ENCODE data around the gene PCDHA1.
"Not testable (repeated sequence)": the region's sequence is repeated elsewhere in the genome, so short reads cannot be mapped to it uniquely, and the experiment has no call there.

Gene PCDHA1

GRCh38 chr5:140857177-140857986, 71.4 kb downstream of the PCDHA1 start:
- no peak overlapping the region for H3K4me3 Mint-ChIP-seq

GRCh38 chr5:140857987-140858240, 72.0 kb downstream of the PCDHA1 start:
- Mint-ChIP-seq H3K4me3 (no peak overlapping the region), H3K9me3 (peaks cover 60% of the 10 kb centered on the region), H3K4me1 (ENCODE audit: low read depth) (no peaks in the 10 kb centered on the region), H3K36me3 (ENCODE audit: low read depth) (no peaks in the 10 kb centered on the region), H3K27me3 (peaks cover 27% of the 10 kb centered on the region), H3K27ac (no peak overlapping the region)
- intact Hi-C loops (cut with micrococcal nuclease): no loop called here

More at GRCh38 chr5:140857177-140857986, 71.4 kb downstream of the PCDHA1 start:
- H3K27ac Mint-ChIP-seq: no peak overlapping the region
- no peaks in the 10 kb centered on the region for H3K36me3 Mint-ChIP-seq (ENCODE audit: low read depth)
- no peaks in the 10 kb centered on the region for H3K4me1 Mint-ChIP-seq (ENCODE audit: low read depth)
- H3K9me3 Mint-ChIP-seq: peaks cover 54% of the 10 kb centered on the region
- intact Hi-C loops (cut with micrococcal nuclease): no loop called here
- peaks cover 24% of the 10 kb centered on the region for H3K27me3 Mint-ChIP-seq

- Mint-ChIP-seq H3K27ac (no peak overlapping the region), H3K9me3 (peaks cover 42% of the 10 kb centered on the region), H3K27me3 (peaks cover 8% of the 10 kb centered on the region), H3K36me3 (ENCODE audit: low read depth) (no peaks in the 10 kb centered on the region), H3K4me1 (ENCODE audit: low read depth) (no peaks in the 10 kb centered on the region), H3K4me3 (no peak overlapping the region)
- intact Hi-C loops (cut with micrococcal nuclease): no loop called here
Measured at GRCh38 chr5:140862441-140863295, 76.7 kb downstream of the PCDHA1 start.

DNA sequence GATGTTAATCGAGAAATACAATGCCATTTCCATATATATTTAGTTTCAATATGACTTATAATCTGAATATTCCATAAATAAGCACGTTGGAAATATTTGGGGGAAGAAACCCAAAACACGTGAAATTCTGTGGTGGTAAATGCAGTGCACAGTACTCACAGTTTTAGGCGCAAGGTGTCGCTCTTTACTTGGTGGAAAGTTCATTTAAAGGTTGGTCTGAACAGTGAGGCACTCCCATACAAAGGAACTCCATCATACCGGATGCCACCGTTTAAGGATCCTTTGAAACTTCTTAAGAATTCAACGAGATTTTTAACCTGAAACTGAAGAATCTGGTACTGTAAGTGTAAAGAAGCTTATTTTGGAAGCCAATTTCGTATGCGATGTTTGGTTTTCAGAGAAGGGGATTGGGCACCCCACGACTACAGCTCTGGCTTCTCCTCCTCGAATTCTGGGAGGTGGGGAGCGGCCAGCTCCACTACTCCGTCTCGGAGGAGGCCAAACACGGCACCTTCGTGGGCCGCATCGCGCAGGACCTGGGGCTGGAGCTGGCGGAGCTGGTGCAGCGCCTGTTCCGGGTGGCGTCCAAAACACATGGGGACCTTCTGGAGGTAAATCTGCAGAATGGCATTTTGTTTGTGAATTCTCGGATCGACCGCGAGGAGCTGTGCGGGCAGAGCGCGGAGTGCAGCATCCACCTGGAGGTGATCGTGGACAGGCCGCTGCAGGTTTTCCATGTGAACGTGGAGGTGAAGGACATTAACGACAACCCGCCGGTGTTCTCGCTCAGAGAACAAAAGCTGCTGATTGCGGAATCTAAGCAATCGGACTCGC, 83.0 kb downstream of the PCDHA1 start, which contains the start of gene PCDHA11:
TSS of gene PCDHA11 (plus strand) at position 237 of the 834 bp plus-strand sequence. CDS start at position 384, 147 bp downstream.
- peaks cover 29% of the 10 kb centered on the region for H3K9me3 Mint-ChIP-seq
- H3K4me1 Mint-ChIP-seq (ENCODE audit: low read depth): no peaks in the 10 kb centered on the region
- peaks cover 18% of the 10 kb centered on the region for H3K27me3 Mint-ChIP-seq
- H3K4me3 Mint-ChIP-seq: no peak within 1 kb of the TSS
- intact Hi-C loops (cut with micrococcal nuclease): no loop called here
- H3K36me3 Mint-ChIP-seq (ENCODE audit: low read depth): no peaks in the 10 kb centered on the region
- no peak within 1 kb of the TSS for H3K27ac Mint-ChIP-seq

DNA sequence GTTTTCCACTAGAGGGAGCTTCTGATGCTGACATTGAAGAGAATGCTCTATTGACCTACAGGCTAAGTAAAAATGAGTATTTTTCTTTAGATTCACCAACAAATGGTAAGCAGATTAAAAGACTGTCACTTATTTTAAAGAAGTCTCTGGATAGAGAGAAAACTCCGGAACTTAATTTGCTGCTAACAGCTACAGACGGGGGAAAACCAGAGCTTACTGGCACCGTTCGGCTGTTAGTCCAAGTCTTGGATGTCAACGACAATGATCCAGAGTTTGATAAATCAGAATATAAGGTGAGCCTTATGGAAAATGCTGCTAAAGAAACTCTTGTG, 83.6 kb downstream of the PCDHA1 start:
- H3K27me3 Mint-ChIP-seq: peaks cover 18% of the 10 kb centered on the region
- intact Hi-C loops (cut with micrococcal nuclease): no loop called here
- H3K27ac Mint-ChIP-seq: no peak overlapping the region
- H3K4me1 Mint-ChIP-seq (ENCODE audit: low read depth): no peaks in the 10 kb centered on the region
- no peaks in the 10 kb centered on the region for H3K36me3 Mint-ChIP-seq (ENCODE audit: low read depth)
- no peak overlapping the region for H3K4me3 Mint-ChIP-seq
- H3K9me3 Mint-ChIP-seq: peaks cover 29% of the 10 kb centered on the region

DNA sequence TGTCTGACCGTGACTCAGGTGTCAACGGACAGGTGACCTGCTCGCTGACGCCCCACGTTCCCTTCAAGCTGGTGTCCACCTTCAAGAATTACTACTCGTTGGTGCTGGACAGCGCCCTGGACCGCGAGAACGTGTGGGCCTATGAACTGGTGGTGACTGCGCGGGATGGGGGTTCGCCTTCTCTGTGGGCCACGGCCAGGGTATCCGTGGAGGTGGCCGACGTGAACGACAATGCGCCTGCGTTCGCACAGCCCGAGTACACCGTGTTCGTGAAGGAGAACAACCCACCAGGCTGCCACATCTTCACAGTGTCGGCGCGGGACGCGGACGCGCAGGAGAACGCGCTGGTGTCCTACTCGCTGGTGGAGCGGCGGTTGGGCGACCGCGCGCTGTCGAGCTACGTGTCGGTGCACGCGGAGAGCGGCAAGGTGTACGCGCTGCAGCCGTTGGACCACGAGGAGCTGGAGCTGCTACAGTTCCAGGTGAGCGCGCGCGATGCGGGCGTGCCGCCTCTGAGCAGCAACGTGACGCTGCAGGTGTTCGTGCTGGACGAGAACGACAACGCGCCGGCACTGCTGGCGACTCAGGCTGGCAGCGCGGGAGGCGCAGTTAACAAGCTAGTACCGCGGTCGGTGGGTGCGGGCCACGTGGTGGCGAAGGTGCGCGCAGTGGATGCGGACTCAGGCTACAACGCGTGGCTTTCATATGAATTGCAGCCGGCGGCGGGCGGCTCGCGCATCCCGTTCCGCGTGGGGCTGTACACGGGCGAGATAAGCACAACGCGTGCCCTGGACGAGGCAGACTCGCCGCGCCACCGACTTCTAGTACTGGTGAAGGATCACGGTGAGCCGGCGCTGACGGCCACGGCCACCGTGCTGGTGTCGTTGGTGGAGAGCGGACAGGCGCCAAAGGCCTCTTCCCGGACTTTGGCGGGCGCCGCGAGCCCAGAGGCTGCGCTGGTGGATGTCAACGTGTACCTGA, 84.6 kb downstream of the PCDHA1 start:
- Mint-ChIP-seq H3K27ac (no peak overlapping the region), H3K36me3 (ENCODE audit: low read depth) (no peaks in the 10 kb centered on the region), H3K4me3 (no peak overlapping the region), H3K27me3 (peaks cover 22% of the 10 kb centered on the region), H3K9me3 (peaks cover 35% of the 10 kb centered on the region), H3K4me1 (ENCODE audit: low read depth) (no peaks in the 10 kb centered on the region)
- intact Hi-C loops (cut with micrococcal nuclease): no loop called here

- H3K27ac Mint-ChIP-seq: no peak within 1 kb of the TSS
- intact Hi-C loops (cut with micrococcal nuclease): no loop called here
- H3K9me3 Mint-ChIP-seq: peaks cover 57% of the 10 kb centered on the region
- H3K4me3 Mint-ChIP-seq: no peak within 1 kb of the TSS
- no peaks in the 10 kb centered on the region for H3K36me3 Mint-ChIP-seq (ENCODE audit: low read depth)
- H3K27me3 Mint-ChIP-seq: peaks cover 26% of the 10 kb centered on the region
- no peaks in the 10 kb centered on the region for H3K4me1 Mint-ChIP-seq (ENCODE audit: low read depth)
Measured at GRCh38 chr5:140875085-140876065, 89.4 kb downstream of the PCDHA1 start, which contains the start of gene PCDHA12. PCDHA12 (plus strand) TSS chr5:140875308; CDS start chr5:140875473, 165 bp downstream.

DNA sequence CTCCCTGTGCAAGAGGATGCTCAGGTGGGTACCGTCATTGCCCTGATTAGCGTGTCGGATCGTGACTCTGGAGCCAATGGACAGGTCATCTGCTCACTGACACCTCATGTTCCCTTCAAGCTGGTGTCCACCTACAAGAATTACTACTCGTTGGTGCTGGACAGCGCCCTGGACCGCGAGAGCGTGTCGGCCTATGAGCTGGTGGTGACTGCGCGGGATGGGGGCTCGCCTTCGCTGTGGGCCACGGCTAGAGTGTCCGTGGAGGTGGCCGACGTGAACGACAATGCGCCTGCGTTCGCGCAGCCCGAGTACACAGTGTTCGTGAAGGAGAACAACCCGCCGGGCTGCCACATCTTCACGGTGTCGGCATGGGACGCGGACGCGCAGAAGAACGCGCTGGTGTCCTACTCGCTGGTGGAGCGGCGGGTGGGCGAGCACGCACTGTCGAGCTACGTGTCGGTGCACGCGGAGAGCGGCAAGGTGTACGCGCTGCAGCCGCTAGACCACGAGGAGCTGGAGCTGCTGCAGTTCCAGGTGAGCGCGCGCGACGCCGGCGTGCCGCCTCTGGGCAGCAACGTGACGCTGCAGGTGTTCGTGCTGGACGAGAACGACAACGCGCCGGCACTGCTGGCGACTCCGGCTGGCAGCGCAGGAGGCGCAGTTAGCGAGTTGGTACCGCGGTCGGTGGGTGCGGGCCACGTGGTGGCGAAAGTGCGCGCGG, 90.8 kb downstream of the PCDHA1 start:
- not testable (repeated sequence) for H3K4me1 Mint-ChIP-seq (ENCODE audit: low read depth)
- peaks cover 57% of the 10 kb centered on the region for H3K9me3 Mint-ChIP-seq

DNA sequence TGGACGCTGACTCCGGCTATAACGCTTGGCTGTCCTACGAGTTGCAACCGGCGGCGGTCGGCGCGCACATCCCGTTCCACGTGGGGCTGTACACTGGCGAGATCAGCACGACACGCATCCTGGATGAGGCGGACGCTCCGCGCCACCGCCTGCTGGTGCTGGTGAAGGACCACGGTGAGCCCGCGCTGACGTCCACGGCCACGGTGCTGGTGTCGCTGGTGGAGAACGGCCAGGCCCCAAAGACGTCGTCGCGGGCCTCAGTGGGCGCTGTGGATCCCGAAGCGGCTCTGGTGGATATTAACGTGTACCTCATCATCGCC, 91.3 kb downstream of the PCDHA1 start:
- Mint-ChIP-seq H3K36me3 (ENCODE audit: low read depth) (no peaks in the 10 kb centered on the region), H3K9me3 (peaks cover 61% of the 10 kb centered on the region), H3K4me1 (ENCODE audit: low read depth) (no peaks in the 10 kb centered on the region), H3K27me3 (peaks cover 29% of the 10 kb centered on the region), H3K4me3 (no peak overlapping the region), H3K27ac (no peak overlapping the region)
- intact Hi-C loops (cut with micrococcal nuclease): no loop called here

More for the DNA sequence above, 90.8 kb downstream of the PCDHA1 start:
- H3K4me3 Mint-ChIP-seq; intact Hi-C loops (cut with micrococcal nuclease); H3K27ac Mint-ChIP-seq; H3K36me3 Mint-ChIP-seq (ENCODE audit: low read depth): not testable (repeated sequence)
- H3K27me3 Mint-ChIP-seq: peaks cover 26% of the 10 kb centered on the region

GRCh38 chr5:140881889-140882590, 96.1 kb downstream of the PCDHA1 start, which contains the start of gene PCDHA13:
PCDHA13 (plus strand) TSS chr5:140882124; CDS start chr5:140882269, 145 bp downstream.
- Mint-ChIP-seq H3K36me3 (ENCODE audit: low read depth) (no peaks in the 10 kb centered on the region), H3K4me3 (no peak within 1 kb of the TSS), H3K27me3 (peaks cover 26% of the 10 kb centered on the region), H3K27ac (no peak within 1 kb of the TSS), H3K4me1 (ENCODE audit: low read depth) (no peaks in the 10 kb centered on the region), H3K9me3 (peaks cover 62% of the 10 kb centered on the region)
- intact Hi-C loops (cut with micrococcal nuclease): no loop called here

DNA sequence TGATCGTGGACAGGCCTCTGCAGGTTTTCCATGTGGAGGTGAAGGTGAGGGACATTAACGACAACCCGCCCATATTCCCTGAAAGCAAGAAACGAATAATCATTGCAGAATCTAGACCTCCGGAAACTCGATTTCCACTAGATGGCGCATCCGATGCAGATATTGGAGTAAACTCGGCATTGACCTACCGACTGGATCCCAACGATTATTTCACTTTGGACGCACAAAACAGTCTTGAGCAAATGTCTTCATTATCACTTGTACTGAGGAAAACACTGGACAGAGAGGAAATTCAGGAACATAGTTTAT, 96.6 kb downstream of the PCDHA1 start:
- Mint-ChIP-seq H3K4me1 (ENCODE audit: low read depth) (no peaks in the 10 kb centered on the region), H3K27me3 (peaks cover 21% of the 10 kb centered on the region), H3K4me3 (no peak overlapping the region), H3K27ac (no peak overlapping the region), H3K9me3 (peaks cover 62% of the 10 kb centered on the region), H3K36me3 (ENCODE audit: low read depth) (no peaks in the 10 kb centered on the region)
- intact Hi-C loops (cut with micrococcal nuclease): no loop called here

Measured in dendritic cell treated with granulocyte-macrophage colony-stimulating factor and Interleukin-4, amounts not matched to agents 40 ng/mL and 50 ng/mL, for 4 days (primary cell).